Lower lobe of right lung (tissue), 2 donors: ENCODE data around the gene CPEB4. TPM values are rescaled to one million over a fixed set of nuclear protein-coding genes. Genes with fewer than 3 reads are reported as not detected.

Experiments
- ATAC-seq, 2 donors: fragments of 200-7000 bp; cut with Tn5 transposase; one replicate each; pipeline ENCODE4 v1.9.1; 2020 to 2022; ENCODE audit warnings: mild to moderate bottlenecking in 2 of 2, moderate library complexity in 2 of 2
- DNase-seq: peaks from one replicate; pipeline ENCODE4 v3.0.0-alpha.2; 2020
- H3K27ac ChIP-seq: fragments of 200-600 bp; one replicate; pipeline ENCODE4 v1.8.0; 2022
- H3K27me3 ChIP-seq: fragments of 200-600 bp; one replicate; pipeline ENCODE4 v1.8.0; 2022; ENCODE audit warnings: low read depth
- H3K36me3 ChIP-seq: fragments of 200-600 bp; one replicate; pipeline ENCODE4 v1.8.0; 2022; ENCODE audit warnings: mild to moderate bottlenecking
- H3K4me1 ChIP-seq: fragments of 200-600 bp; one replicate; pipeline ENCODE4 v1.8.0; 2022
- H3K4me3 ChIP-seq: fragments of 200-600 bp; one replicate; pipeline ENCODE4 v1.8.0; 2022; ENCODE audit warnings: mild to moderate bottlenecking
- H3K9me3 ChIP-seq: fragments of 200-600 bp; one replicate; pipeline ENCODE4 v1.8.0; 2022
- intact Hi-C: fragments of 100-400 bp; cut with DNase I; formaldehyde crosslinking; loops from one replicate; pipeline ENCODE4 v1.11.0; 2022
- total RNA-seq: library from RNA; stranded (reverse); fragmentation: NEBNext Ultra II Directional; extraction: Animal tissue kit (Norgen Biotek cat#: 25700); gene quantifications from one replicate; pipeline ENCODE4 v1.2.1, GENCODE V29; 2021
- TF ChIP-seq, protein P1 (sequence below): fragments of 200-600 bp; IDR thresholded peaks from one replicate; pipeline ENCODE4 v1.8.0; 2022; ENCODE audit warnings: antibody characterized with exemption, mild to moderate bottlenecking
- donor health status: DM: no; HTN: yes; CAD: no; lungs with severe emphysema.

The CPEB4 gene
- total RNA-seq, 1 donor from 2014 or later, result 67.5 TPM

DNA sequence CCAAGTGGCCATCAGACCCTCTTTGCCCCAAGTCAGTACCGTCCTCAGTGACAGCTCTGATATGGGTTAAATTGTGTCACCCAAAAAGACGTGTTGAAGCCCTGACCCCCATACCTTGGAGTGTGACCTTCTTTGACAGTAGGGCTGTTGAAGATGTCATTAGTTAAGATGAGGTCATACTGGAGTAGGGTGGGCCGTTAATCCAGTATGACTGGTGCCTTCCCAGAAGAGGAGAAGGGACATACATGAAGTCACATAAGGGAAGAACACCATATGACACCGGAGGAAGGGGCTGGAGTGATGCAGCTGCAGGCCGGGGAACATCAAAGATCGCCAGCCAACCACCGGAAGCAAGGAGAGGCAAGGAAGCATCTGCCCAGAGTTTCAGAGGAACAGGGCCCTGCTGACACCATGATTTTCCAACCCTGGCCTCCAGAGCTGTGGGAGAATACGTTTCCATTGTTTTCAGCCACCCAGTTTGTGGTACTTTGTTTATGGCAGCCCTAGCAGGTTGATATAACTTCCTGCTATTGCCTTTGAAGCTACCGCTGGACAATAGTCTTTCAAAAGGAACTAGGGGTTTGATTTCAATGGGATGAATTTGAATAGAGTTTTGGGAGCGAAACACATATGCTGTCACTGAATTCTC lies 36.4 kb upstream of the CPEB4 start:
- Histone ChIP-seq H3K27ac (no peak overlapping the region), H3K9me3 (peaks cover 9% of the 10 kb centered on the region), H3K4me3 (no peak overlapping the region), H3K27me3 (no peaks in the 10 kb centered on the region), H3K36me3 (no peaks in the 10 kb centered on the region), H3K4me1 (no peaks in the 10 kb centered on the region)
- no peak for ATAC-seq
- intact Hi-C loops, result no loop called here
- no peak for DNase-seq
- TF ChIP-seq, protein P1, sequence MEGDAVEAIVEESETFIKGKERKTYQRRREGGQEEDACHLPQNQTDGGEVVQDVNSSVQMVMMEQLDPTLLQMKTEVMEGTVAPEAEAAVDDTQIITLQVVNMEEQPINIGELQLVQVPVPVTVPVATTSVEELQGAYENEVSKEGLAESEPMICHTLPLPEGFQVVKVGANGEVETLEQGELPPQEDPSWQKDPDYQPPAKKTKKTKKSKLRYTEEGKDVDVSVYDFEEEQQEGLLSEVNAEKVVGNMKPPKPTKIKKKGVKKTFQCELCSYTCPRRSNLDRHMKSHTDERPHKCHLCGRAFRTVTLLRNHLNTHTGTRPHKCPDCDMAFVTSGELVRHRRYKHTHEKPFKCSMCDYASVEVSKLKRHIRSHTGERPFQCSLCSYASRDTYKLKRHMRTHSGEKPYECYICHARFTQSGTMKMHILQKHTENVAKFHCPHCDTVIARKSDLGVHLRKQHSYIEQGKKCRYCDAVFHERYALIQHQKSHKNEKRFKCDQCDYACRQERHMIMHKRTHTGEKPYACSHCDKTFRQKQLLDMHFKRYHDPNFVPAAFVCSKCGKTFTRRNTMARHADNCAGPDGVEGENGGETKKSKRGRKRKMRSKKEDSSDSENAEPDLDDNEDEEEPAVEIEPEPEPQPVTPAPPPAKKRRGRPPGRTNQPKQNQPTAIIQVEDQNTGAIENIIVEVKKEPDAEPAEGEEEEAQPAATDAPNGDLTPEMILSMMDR, result no peak

DNA sequence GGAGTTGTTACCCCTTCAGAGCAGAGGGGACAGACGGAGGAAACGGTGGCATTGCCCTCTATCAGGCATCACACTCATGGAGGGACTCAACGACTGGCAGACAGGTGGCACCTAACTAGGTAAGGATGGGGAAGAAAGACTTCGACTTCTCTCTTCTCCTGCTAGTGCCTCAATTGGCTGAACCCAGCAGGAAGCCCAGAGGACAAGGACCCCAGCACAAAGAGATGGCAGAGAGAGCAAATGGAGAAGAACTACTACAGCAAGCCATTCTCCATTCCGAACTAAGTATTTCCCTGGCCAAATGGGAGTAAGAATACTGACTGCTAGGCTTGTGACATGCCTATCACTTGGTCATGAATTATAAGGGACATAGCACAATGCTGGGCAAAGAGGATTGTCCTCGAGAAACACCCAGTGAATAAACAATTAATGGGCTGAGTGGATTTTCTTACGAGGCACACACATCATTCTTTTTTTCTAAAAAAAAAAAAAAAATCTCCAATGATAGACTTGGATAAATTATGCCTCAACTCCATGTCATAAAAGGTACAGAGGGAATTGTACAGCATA lies 35.3 kb upstream of the CPEB4 start:
- no peaks in the 10 kb centered on the region for H3K4me1 ChIP-seq
- H3K36me3 ChIP-seq, result no peaks in the 10 kb centered on the region
- no peaks in the 10 kb centered on the region for H3K27me3 ChIP-seq
- ATAC-seq (no peak), DNase-seq (no peak)
- TF ChIP-seq, protein P1, result no peak
- intact Hi-C loops, result no loop called here
- peaks cover 9% of the 10 kb centered on the region for H3K9me3 ChIP-seq
- no peak overlapping the region for H3K4me3 ChIP-seq
- H3K27ac ChIP-seq, result no peak overlapping the region

DNA sequence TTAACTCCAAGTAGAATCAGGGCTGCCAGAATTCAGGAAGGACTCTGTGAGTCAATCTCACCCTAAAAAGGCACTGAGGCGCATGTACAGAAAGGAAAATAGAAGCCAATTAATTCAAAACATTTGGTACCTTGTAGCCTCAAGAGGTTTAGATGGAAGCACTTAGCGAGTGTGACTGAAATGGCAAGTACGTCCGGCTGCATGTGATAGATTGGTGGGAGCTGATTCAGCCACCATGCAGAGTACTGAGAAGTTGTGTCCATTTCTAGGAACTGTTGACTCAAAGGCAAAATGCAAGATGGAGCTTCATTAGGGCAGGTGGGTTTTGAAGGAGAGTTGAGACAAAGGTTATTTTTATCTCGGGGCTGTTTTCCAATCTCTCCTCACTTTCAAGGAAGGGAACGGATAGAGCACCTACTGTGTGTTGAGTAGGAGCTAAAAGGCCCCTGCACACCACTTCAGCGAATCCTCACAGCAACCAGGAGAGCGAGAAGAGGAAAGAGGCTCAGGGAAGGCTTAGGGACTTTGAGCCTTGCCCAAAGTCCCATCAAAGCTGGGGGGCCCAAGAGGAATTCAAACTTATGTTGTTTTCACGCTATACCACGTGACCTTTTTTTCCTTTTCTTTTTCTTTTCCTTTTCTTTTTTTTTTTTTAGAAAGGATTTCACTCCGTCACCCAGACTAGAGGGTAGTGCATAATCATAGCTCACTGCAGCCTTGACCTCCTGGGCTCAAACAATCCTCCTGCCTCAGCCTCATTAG lies 34.6 kb upstream of the CPEB4 start:
- DNase-seq, result no peak
- Histone ChIP-seq H3K27ac (no peak overlapping the region), H3K4me3 (no peak overlapping the region), H3K9me3 (peaks cover 7% of the 10 kb centered on the region), H3K36me3 (no peaks in the 10 kb centered on the region), H3K27me3 (no peaks in the 10 kb centered on the region), H3K4me1 (no peaks in the 10 kb centered on the region)
- intact Hi-C loops, result no loop called here
- ATAC-seq, result no peak
- TF ChIP-seq, protein P1, result no peak

DNA sequence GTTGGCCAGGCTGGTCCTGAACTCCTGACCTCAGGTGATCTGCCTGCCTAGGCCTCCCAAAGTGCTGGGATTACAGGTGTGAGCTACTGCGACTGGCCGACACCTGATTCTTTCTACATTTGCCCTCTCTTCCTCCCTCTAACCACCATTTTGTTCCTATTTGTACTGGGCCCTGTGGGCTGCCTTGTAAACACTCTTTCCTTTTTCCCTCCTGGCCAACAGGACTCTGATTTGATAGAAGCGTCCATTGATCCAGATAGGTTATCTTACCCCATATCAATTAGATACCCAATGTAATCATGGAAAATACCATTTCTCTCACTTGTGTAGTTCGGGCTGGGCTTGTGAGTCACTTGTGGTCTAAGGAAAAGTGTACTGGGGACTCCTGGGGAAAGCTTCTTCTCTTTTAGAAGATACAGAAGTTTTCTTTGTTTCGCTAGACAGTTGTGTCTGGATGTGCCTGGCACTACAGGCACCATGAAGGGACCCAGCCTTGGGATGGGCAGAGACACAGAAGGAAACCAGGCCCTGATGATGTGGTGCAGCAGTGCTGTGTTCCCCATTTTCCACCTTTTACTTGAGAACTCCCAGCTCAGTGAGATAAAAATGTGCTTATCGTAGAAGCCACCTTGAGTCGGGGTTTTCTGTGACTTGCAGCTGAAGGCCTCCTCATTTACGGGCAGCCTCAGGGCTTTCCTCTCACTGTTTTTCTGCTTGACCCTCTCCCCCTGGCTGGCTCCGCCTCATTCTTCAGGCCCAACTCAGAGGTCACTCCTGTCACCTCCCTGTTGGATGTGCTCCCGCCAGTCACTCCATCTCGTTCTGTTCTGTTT lies 32.8 kb upstream of the CPEB4 start:
- intact Hi-C loops, result no loop called here
- H3K27me3 ChIP-seq, result no peaks in the 10 kb centered on the region
- no peaks in the 10 kb centered on the region for H3K9me3 ChIP-seq
- no peaks in the 10 kb centered on the region for H3K4me1 ChIP-seq
- H3K36me3 ChIP-seq, result no peaks in the 10 kb centered on the region
- TF ChIP-seq, protein P1, result no peak
- ATAC-seq (no peak), DNase-seq (no peak)
- H3K4me3 ChIP-seq, result no peak overlapping the region
- no peak overlapping the region for H3K27ac ChIP-seq

DNA sequence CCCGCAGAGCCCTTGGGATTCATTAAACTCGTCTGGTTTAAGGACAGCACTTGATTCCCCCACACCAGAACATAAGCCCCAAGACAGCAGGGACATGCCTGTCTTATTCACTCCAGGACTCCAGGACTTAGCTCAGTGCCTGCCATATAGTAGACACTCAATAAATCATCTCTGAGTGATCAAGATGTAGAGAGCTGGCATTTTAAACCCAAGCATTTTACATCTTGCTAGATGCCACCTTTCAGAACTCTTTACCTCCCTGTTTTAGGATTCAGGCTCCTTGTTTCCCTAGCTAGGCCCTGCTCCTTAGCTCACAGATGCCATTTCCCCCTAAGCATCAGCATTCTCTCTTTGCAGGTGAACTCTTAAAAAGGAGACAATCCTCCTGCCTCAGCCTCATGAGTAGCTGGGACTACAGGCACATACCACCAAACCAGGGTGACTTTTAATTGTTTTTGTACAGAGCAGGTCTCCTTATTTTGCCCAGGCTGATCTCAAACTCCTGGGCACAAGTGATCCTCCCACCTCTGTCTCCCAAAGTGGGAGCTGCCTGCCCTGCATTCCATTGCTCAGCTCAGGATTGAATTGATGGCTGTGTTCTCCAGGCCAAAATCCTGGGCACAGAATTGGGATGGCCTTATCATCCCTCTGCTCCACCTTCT lies 32.0 kb upstream of the CPEB4 start:
- H3K4me3 ChIP-seq, result no peak overlapping the region
- no peaks in the 10 kb centered on the region for H3K36me3 ChIP-seq
- no peak overlapping the region for H3K27ac ChIP-seq
- ATAC-seq (no peak), DNase-seq (no peak)
- H3K4me1 ChIP-seq, result no peaks in the 10 kb centered on the region
- H3K27me3 ChIP-seq, result no peaks in the 10 kb centered on the region
- H3K9me3 ChIP-seq, result no peaks in the 10 kb centered on the region
- TF ChIP-seq, protein P1, result no peak
- intact Hi-C loops, result no loop called here
